WTC11 (cell line): Measurements from ENCODE around the gene PRKCZ. TPM values are rescaled to one million over a fixed set of nuclear protein-coding genes. Genes with fewer than 3 reads are reported as not detected.

Experiments used
- AFF4 ChIP-seq: sonication (generic); formaldehyde crosslinking; IDR thresholded peaks from 2 replicates; pipeline ENCODE4 v1.8.1; 2023; ENCODE audit warnings: mild to moderate bottlenecking, missing genetic modification reagents, borderline replicate concordance
- ATF2 ChIP-seq: sonication (generic); formaldehyde crosslinking; IDR thresholded peaks from 2 replicates; pipeline ENCODE4 v1.8.1; 2022; ENCODE audit warnings: low read depth, missing genetic modification reagents, borderline replicate concordance
- CBFB ChIP-seq: sonication (generic); formaldehyde crosslinking; IDR thresholded peaks from 2 replicates; pipeline ENCODE4 v1.8.1; 2022; ENCODE audit warnings: mild to moderate bottlenecking, low read depth, missing genetic modification reagents
- CREM ChIP-seq: sonication (generic); formaldehyde crosslinking; IDR thresholded peaks from 2 replicates; pipeline ENCODE4 v1.8.1; 2022; ENCODE audit warnings: mild to moderate bottlenecking, missing genetic modification reagents, moderate library complexity
- CTCF ChIP-seq: fragments of 200-600 bp; IDR thresholded peaks from 2 replicates; pipeline ENCODE4 v1.8.0; 2022; ENCODE audit warnings: antibody characterized with exemption
- E2F5 ChIP-seq: sonication (generic); formaldehyde crosslinking; IDR thresholded peaks from 2 replicates; pipeline ENCODE4 v1.8.1; 2022; ENCODE audit warnings: mild to moderate bottlenecking, moderate library complexity, missing genetic modification reagents
- EMX1 ChIP-seq: fragments of 250-450 bp; sonication (Bioruptor Pico); IDR thresholded peaks from 2 replicates; pipeline ENCODE4 v1.8.0; 2021; ENCODE audit warnings: mild to moderate bottlenecking
- FOXK1 ChIP-seq: sonication (generic); formaldehyde crosslinking; IDR thresholded peaks from 2 replicates; pipeline ENCODE4 v1.8.0; 2022; ENCODE audit warnings: mild to moderate bottlenecking, moderate library complexity, missing genetic modification reagents
- NFATC4 ChIP-seq: fragments of 250-450 bp; sonication (Bioruptor Pico); IDR thresholded peaks from 2 replicates; pipeline ENCODE4 v1.9.0; 2021; ENCODE audit warnings: mild to moderate bottlenecking
- NR1H2 ChIP-seq: sonication (generic); formaldehyde crosslinking; IDR thresholded peaks from 2 replicates; pipeline ENCODE4 v1.9.0; 2021; ENCODE audit warnings: mild to moderate bottlenecking, moderate library complexity, missing genetic modification reagents
- NR3C1 ChIP-seq: sonication (generic); formaldehyde crosslinking; conservative IDR thresholded peaks from 2 replicates; pipeline ENCODE4 v1.8.1; 2023; ENCODE audit warnings: low read depth, mild to moderate bottlenecking, missing genetic modification reagents
- PRDM15 ChIP-seq: sonication (generic); formaldehyde crosslinking; IDR thresholded peaks from 2 replicates; pipeline ENCODE4 v1.8.0; 2022; ENCODE audit warnings: missing genetic modification reagents
- SP1 ChIP-seq: sonication (generic); formaldehyde crosslinking; conservative IDR thresholded peaks from 2 replicates; pipeline ENCODE4 v1.8.1; 2022; ENCODE audit warnings: missing genetic modification reagents
- TP53 ChIP-seq: sonication (generic); formaldehyde crosslinking; IDR thresholded peaks from 2 replicates; pipeline ENCODE4 v1.8.1; 2023; ENCODE audit warnings: mild to moderate bottlenecking, missing genetic modification reagents
- USF1 ChIP-seq: sonication (generic); formaldehyde crosslinking; IDR thresholded peaks from 2 replicates; pipeline ENCODE4 v1.8.0; 2022; ENCODE audit warnings: mild to moderate bottlenecking, missing genetic modification reagents
- USF2 ChIP-seq: sonication (generic); formaldehyde crosslinking; IDR thresholded peaks from 2 replicates; pipeline ENCODE4 v1.8.1; 2023; ENCODE audit warnings: mild to moderate bottlenecking, missing genetic modification reagents, moderate library complexity
- ZBTB21 ChIP-seq: sonication (generic); formaldehyde crosslinking; IDR thresholded peaks from 2 replicates; pipeline ENCODE4 v1.8.1; 2023; ENCODE audit warnings: mild to moderate bottlenecking, missing genetic modification reagents, borderline replicate concordance
- ZBTB43 ChIP-seq: sonication (generic); formaldehyde crosslinking; IDR thresholded peaks from 2 replicates; pipeline ENCODE4 v1.8.1; 2023; ENCODE audit warnings: mild to moderate bottlenecking, missing genetic modification reagents
- ZMAT4 ChIP-seq: fragments of 250-450 bp; sonication (Bioruptor Pico); IDR thresholded peaks from 2 replicates; pipeline ENCODE4 v1.9.0; 2021; ENCODE audit warnings: mild to moderate bottlenecking
- ZNF425 ChIP-seq: fragments of 250-450 bp; sonication (Bioruptor Pico); conservative IDR thresholded peaks from 2 replicates; pipeline ENCODE4 v1.9.0; 2021; ENCODE audit warnings: mild to moderate bottlenecking
- ZNF671 ChIP-seq: fragments of 250-450 bp; sonication (Bioruptor Pico); IDR thresholded peaks from 2 replicates; pipeline ENCODE4 v1.8.0; 2021; ENCODE audit warnings: mild to moderate bottlenecking
- total RNA-seq: library from RNA; stranded (reverse); gene quantifications from 3 replicates; pipeline ENCODE4 v1.2.3, GENCODE V29; 2021

Gene PRKCZ
- total RNA-seq, 1 experiment from 2014 or later = 52.5 TPM

GRCh38 chr1:2003541-2004131, 46.6 kb upstream of the PRKCZ start, which contains the start of gene CFAP74 (continued):
- TF ChIP-seq ZNF425 (no peak), ZBTB43 (CRISPR knock-in tag) (no peak), E2F5 (CRISPR knock-in tag) (peak; percentile 68; the same call in 1 of the 2 replicates), NR1H2 (CRISPR knock-in tag) (no peak), TP53 (0 out of 2 replicates have a peak, but pooled peaks have one; percentile 58), CREM (no peak), AFF4 (CRISPR knock-in tag) (no peak), NR3C1 (CRISPR knock-in tag) (no peak; the same call in 1 of the 2 replicates), ATF2 (no peak), NFATC4 (CRISPR knock-in tag) (no peak), CBFB (no peak), PRDM15 (CRISPR knock-in tag) (no peak), SP1 (CRISPR knock-in tag) (peak; percentile 56; the same call in 1 of the 2 replicates), ZMAT4 (CRISPR knock-in tag) (no peak), EMX1 (no peak), ZBTB21 (CRISPR knock-in tag) (no peak), FOXK1 (no peak), ZNF671 (CRISPR knock-in tag) (no peak), USF2 (CRISPR knock-in tag) (0 out of 2 replicates have a peak, but pooled peaks have one; percentile 22), CTCF (no peak), USF1 (CRISPR knock-in tag) (no peak)
